Kidney (tissue), 14 donors: ENCODE data around the gene EVC2. TPM values are rescaled to one million over a fixed set of nuclear protein-coding genes. Genes with fewer than 3 reads are reported as not detected.
A peak's percentile ranks its signal among the peaks of the same experiment; 100 is the strongest.

Experiments used
- DNase-seq, 5 donors: peaks; one replicate each; pipeline ENCODE4 v3.0.0-alpha.2; 2013 to 2020
- FAIRE-seq: peaks from 2 replicates; lab custom pipeline; 2012; peaks lifted over from hg19 to GRCh38; lab: Jason Lieb, UNC
- H3K27ac ChIP-seq, 2 donors: one replicate each; pipeline ENCODE4 v1.7.0; 2013; ENCODE audit warnings: low read depth in 2 of 2, low read length in 2 of 2, inconsistent platforms in 1 of 2
- H3K27me3 ChIP-seq: one replicate; pipeline ENCODE4 v1.7.1; 2013; ENCODE audit warnings: low read length, inconsistent platforms; ENCODE audit not compliant: control insufficient read depth, insufficient read depth
- H3K36me3 ChIP-seq, 3 donors: one replicate each; pipeline versions ENCODE4 v1.7.0 to v1.7.1; 2013; ENCODE audit warnings: low read length in 3 of 3, control low read depth in 1 of 3, inconsistent platforms in 1 of 3; ENCODE audit not compliant: insufficient read depth in 3 of 3, control insufficient read depth in 2 of 3
- H3K4me1 ChIP-seq, 3 donors: one replicate each; pipeline versions ENCODE4 v1.7.0 to v1.7.1; 2013; ENCODE audit warnings: low read length in 3 of 3, inconsistent platforms in 1 of 3, low read depth in 1 of 3; ENCODE audit not compliant: control insufficient read depth in 2 of 3, insufficient read depth in 2 of 3
- H3K4me3 ChIP-seq, 3 donors: one replicate each; pipeline versions ENCODE4 v1.7.0 to v1.8.1; 2013; ENCODE audit warnings: low read length in 3 of 3, control low read depth in 1 of 3, inconsistent platforms in 1 of 3
- H3K9ac ChIP-seq, 3 donors: one replicate each; pipeline versions ENCODE4 v1.7.0 to v1.7.1; 2013; ENCODE audit warnings: low read length in 3 of 3, control low read depth in 1 of 3, inconsistent platforms in 1 of 3
- H3K9me3 ChIP-seq, 3 donors: one replicate each; pipeline versions ENCODE4 v1.7.0 to v1.7.1; 2013; ENCODE audit warnings: low read length in 3 of 3, control low read depth in 1 of 3, inconsistent platforms in 1 of 3; ENCODE audit not compliant: control insufficient read depth in 2 of 3, insufficient read depth in 1 of 3
- CTCF ChIP-seq: IDR thresholded peaks from 3 replicates; pipeline ENCODE4 v1.5.1; 2012; ENCODE audit warnings: mild to moderate bottlenecking, moderate library complexity, borderline replicate concordance; ENCODE audit not compliant: insufficient read depth; ENCODE audit errors: extremely low read depth
- intact Hi-C: fragments of 100-400 bp; cut with DNase I; formaldehyde crosslinking; loops from one replicate; pipeline ENCODE4 v1.11.1; 2022
- polyA plus RNA-seq: library from polyadenylated mRNA; stranded (reverse); fragments of 350-450 nt; fragmentation: Illumina TruSeq; extraction: RNeasy Lipid Tissue Mini Kit (QIAGEN cat#74804); gene quantifications from one replicate; pipeline ENCODE4 v1.2.3, GENCODE V29; 2014; ENCODE audit warnings: low read depth, low replicate concordance; ENCODE audit not compliant: insufficient read depth
- total RNA-seq: library from RNA; stranded (reverse); fragmentation: NEBNext Ultra II Directional; extraction: Animal tissue kit (Norgen Biotek cat#: 25700); gene quantifications from one replicate; pipeline ENCODE4 v1.2.1, GENCODE V29; 2021
- donor health status: control.
- donor health status: control.
- donor health status: control.
- donor health status: control.
- donor health status: control.
- donor health status: DM: yes; HTN: yes; CAD: no.
- donor health status: Normal renal cell carcinoma (clear cell type).

Gene EVC2
- total and polyA plus RNA-seq, 2 donors from 2014 or later, result 1.6 to 8.7 TPM

- Histone ChIP-seq H3K36me3 (peaks cover 10 to 47% (median 19%) of the 10 kb centered on the region in 3 donors), H3K9ac (no peak overlapping the region), H3K4me1 (peaks cover 0 to 17% (median 14%) of the 10 kb centered on the region in 3 donors), H3K27me3 (no peaks in the 10 kb centered on the region), H3K4me3 (no peak overlapping the region), H3K9me3 (no peaks in the 10 kb centered on the region), H3K27ac (no peak overlapping the region)
- no peak for TF ChIP-seq CTCF
- DNase-seq (peak in 1 of 5 donors; percentile 3), FAIRE-seq (no peak)
- intact Hi-C loops, result no loop called here
Measured at GRCh38 chr4:5757091-5757490, 48.7 kb upstream of the EVC2 start.

GRCh38 chr4:5756271-5756670, 47.9 kb upstream of the EVC2 start:
- no peak for TF ChIP-seq CTCF
- H3K36me3 ChIP-seq, result peaks cover 10 to 47% (median 19%) of the 10 kb centered on the region in 3 donors
- intact Hi-C loops, result no loop called here

GRCh38 chr4:5755679-5756078, 47.3 kb upstream of the EVC2 start:
- no peak overlapping the region for H3K27ac ChIP-seq
- no peaks in the 10 kb centered on the region for H3K9me3 ChIP-seq
- no peaks in the 10 kb centered on the region for H3K27me3 ChIP-seq
- H3K36me3 ChIP-seq, result peaks cover 10 to 49% (median 19%) of the 10 kb centered on the region in 3 donors
- FAIRE-seq, result no peak
- no peak overlapping the region for H3K4me3 ChIP-seq
- intact Hi-C loops, result no loop called here
- no peak overlapping the region for H3K9ac ChIP-seq
- peak in 1 of 5 donors; percentile 20 for DNase-seq
- TF ChIP-seq CTCF, result no peak
- peaks cover 0 to 22% (median 18%) of the 10 kb centered on the region in 3 donors for H3K4me1 ChIP-seq

More at GRCh38 chr4:5756271-5756670, 47.9 kb upstream of the EVC2 start:
- Histone ChIP-seq H3K4me3 (no peak overlapping the region), H3K4me1 (peaks cover 0 to 22% (median 18%) of the 10 kb centered on the region in 3 donors), H3K9ac (no peak overlapping the region), H3K27me3 (no peaks in the 10 kb centered on the region), H3K9me3 (no peaks in the 10 kb centered on the region), H3K27ac (no peak overlapping the region)
- no peak for FAIRE-seq
- DNase-seq, result peak in 1 of 5 donors; percentile 6

- FAIRE-seq (no peak), DNase-seq (no peak)
- H3K4me3 ChIP-seq, result no peak overlapping the region
- no peak overlapping the region for H3K27ac ChIP-seq
- H3K4me1 ChIP-seq, result peaks cover 0 to 22% (median 21%) of the 10 kb centered on the region in 3 donors
- no peak overlapping the region for H3K9ac ChIP-seq
- intact Hi-C loops, result no loop called here
- peaks cover 12 to 54% (median 19%) of the 10 kb centered on the region in 3 donors for H3K36me3 ChIP-seq
- no peak for TF ChIP-seq CTCF
- no peaks in the 10 kb centered on the region for H3K9me3 ChIP-seq
- no peaks in the 10 kb centered on the region for H3K27me3 ChIP-seq
Measured at GRCh38 chr4:5755161-5755560, 46.8 kb upstream of the EVC2 start.
